Measurements from ENCODE around the gene MOSPD3.

Gene MOSPD3

DNA sequence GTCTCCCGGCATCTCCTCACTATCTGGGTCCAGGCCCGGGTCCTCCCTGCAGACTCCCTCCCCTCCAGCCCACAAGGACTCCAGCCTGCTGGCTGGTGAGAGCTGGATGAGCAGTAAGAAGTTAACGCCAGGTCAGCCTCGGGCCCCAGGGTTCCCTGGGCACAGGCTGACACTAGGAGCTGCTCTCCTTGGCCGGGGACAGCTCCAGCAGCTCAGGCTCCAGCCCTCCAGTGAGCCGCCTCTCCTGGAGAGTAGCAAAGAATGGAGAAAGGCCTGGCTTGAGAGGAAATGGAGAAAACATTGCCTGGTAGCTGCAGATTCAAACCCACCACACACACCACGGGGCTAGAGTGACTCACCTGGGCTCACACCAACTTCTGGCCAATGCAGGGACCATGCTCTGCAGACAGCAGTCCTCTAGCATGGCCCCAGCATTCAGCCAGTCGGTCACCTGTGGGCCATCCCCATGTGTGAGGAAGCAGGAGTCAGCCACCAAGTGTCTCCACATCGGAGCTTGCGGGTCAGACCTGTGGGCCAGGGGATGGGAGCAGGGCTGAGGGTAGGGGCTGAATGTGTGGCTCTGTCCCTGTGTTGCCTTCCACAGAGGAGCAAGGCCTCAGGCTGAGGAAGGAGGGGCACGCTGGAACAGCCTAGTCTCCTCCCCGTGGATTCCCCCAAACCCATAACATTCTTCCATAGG, 45.2 kb upstream of the MOSPD3 start:
- H3K4me3 ChIP-seq (ENCODE audit: low read depth, low read length), result no peak overlapping the region
- TF ChIP-seq, protein P1, sequence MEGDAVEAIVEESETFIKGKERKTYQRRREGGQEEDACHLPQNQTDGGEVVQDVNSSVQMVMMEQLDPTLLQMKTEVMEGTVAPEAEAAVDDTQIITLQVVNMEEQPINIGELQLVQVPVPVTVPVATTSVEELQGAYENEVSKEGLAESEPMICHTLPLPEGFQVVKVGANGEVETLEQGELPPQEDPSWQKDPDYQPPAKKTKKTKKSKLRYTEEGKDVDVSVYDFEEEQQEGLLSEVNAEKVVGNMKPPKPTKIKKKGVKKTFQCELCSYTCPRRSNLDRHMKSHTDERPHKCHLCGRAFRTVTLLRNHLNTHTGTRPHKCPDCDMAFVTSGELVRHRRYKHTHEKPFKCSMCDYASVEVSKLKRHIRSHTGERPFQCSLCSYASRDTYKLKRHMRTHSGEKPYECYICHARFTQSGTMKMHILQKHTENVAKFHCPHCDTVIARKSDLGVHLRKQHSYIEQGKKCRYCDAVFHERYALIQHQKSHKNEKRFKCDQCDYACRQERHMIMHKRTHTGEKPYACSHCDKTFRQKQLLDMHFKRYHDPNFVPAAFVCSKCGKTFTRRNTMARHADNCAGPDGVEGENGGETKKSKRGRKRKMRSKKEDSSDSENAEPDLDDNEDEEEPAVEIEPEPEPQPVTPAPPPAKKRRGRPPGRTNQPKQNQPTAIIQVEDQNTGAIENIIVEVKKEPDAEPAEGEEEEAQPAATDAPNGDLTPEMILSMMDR (IDR thresholded peaks at IDR 0.05; ENCODE audit: low read depth, low read length, missing control alignments), result no peak
- no peak for DNase-seq (ENCODE audit: low read depth)

DNA sequence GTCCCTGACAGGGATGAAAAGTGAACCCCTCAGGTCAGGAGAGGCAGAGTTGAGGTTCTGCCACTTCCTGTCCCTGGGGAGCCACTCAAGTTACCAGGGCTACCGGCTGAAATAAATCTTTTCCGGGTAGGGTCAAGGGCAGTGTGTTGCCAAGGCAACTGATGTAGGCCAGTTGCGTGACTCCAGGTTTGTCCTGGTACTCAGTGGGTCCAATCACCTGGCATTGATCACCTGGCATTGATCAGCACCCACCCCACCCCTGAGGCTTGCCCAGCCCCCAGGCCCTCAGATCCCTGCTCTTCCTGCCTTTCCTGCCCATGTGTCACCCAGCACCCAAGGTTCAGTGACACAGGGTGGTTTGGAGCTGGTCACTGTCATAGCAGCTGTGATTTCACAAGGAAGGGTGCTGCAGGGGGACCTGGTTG, 44.6 kb upstream of the MOSPD3 start:
- DNase-seq (ENCODE audit: low read depth), result no peak
- TF ChIP-seq, protein P1 (IDR thresholded peaks at IDR 0.05; ENCODE audit: low read depth, low read length, missing control alignments), result no peak
- H3K4me3 ChIP-seq (ENCODE audit: low read depth, low read length), result no peak overlapping the region

DNA sequence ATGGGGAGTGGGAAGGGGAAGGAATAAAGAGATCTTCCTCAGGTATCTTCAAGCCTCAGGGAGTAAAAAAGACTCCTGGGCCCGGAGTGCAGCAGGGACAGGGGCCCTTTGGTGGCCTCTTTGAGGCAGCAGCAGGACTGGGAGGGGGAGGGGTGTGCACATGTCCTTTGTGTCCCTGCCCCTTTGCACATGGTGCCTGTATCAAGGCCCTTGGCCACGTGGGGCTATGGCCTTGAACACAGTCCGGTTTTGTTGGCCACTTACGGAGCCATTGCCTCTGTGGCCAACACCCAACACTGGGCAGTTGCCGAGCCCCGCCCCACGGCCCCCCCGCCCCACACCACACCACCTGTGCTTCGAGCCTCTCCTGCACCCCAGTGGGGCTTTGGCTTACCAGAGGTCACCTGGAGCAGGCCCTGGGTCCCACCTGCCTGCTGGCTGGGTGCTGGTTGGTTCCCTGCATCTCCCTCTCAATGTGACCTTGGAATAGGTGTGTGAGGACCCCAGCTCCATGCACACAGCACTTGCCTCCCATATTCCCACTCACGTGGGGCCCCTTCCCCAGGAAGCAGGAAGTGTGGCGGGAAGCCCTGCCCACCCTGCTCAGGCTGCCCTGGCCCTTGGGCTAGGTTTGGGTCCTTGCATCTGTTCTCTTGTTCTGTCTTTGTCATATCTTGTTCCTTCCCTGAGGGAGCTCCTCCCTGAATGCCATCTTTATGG, 44.0 kb upstream of the MOSPD3 start:
- TF ChIP-seq, protein P1 (IDR thresholded peaks at IDR 0.05; ENCODE audit: low read depth, low read length, missing control alignments), result no peak
- no peak for DNase-seq (ENCODE audit: low read depth)

DNA sequence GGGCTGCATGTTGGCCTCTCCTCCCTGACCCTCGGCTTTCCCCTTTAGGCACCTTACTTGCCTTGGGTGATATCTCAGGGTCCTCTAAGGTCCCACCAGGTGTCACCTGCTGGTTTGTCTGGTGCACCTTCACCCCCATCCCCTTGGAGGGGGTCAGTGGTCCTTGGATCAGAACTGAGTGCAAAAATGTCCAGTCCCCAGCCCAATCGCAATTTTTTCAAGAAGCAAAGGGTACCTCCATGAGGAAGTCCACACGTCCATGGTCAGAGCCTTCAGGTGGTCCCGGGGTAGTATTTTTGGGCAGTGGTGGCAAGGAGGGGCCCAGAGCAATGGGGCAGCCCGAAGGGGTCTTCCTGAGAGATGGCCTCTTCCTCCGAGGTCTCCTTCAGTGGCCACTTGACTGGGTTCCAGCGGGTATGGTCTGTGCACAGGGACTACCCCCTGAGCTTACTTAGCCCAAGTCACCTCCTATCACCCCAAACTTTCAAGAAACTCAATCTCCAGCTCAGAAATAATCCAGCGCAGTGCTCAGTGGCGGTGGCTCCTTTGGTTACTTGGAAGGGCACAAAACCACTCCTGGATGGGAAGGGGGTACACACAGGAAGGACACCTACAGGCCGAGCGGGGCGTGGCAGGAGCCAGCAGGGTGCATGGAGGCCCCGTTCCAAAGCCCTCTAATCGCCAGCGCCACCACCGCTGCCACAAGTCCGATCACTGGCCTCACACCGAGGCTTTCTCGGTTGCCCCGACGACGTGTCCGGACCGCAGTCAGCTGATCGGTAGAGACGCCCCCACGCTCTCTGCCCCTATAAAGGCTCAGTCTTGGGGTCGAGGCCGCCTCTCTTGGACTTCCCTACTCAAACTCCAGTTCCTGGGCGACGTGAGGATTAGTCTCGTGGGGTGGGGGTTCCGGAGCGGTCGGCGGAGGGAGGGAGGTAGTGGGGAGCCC, 43.2 kb upstream of the MOSPD3 start:
- peak overlapping the region; percentile 15; the same call in 1 of the 2 replicates for H3K4me3 ChIP-seq (ENCODE audit: low read depth, low read length)
- DNase-seq (ENCODE audit: low read depth), result no peak
- TF ChIP-seq, protein P1 (IDR thresholded peaks at IDR 0.05; ENCODE audit: low read depth, low read length, missing control alignments), result peak; percentile 70

More for the DNA sequence above, 44.0 kb upstream of the MOSPD3 start:
- H3K4me3 ChIP-seq (ENCODE audit: low read depth, low read length), result no peak overlapping the region

DNA sequence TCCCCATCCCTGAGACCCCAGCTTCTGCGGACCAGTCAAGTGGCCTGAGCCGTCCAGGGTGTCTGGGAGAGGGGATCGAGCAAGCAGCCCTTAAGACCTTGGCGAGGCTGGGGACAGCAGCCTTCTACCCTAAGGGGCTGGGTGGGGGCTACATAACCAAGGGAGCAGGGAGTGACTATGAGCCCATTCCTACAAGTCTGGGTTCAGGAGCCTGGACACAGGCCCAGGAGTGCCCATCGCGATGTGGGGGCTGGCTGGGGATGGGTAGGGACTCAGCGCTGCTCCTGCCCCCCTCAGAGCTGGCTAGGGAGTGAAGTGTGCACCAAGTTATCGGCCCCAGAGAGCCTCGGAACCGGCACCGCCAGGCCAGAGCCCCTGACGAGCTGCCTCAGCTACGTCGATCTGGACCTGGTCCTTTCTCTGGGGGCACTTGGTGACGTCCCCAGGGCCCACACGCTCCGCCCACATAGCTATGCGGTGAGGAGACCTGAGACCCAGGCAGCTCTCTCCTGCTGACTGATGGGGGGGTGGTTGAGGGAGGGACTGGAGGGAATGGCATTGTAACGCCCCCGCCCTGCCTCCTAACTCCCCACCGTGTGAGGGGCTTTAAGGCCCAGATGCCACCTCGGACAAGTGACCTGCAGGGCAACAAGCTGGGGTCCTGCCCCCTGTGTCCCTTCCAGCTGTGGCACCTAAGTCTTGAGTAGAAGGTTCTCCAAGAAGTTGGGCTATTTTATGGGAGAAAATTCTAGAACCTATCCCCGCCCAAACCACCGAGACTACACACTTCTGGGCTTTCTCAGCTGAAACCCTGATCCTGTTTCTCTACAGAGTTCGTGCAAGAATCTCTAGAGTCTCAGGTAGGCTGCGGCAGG, 41.1 kb upstream of the MOSPD3 start:
- TF ChIP-seq, protein P1 (IDR thresholded peaks at IDR 0.05; ENCODE audit: low read depth, low read length, missing control alignments), result no peak
- H3K4me3 ChIP-seq (ENCODE audit: low read depth, low read length), result no peak overlapping the region
- no peak for DNase-seq (ENCODE audit: low read depth)

DNA sequence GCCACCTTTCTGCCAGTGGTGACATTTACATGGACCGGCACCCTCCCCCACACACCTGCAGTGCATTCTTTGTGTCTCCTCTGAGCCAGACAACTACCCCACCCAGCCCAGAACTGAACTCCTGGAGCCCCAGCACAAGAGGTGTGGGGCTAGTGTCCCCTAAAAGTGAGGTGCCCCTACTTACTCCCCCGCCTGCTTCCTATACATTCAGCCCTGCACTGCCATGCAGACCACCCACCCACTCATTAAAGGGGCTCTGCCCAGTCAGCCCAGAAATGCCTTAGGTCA, 40.6 kb upstream of the MOSPD3 start:
- H3K4me3 ChIP-seq (ENCODE audit: low read depth, low read length), result no peak overlapping the region
- no peak for DNase-seq (ENCODE audit: low read depth)
- TF ChIP-seq, protein P1 (IDR thresholded peaks at IDR 0.05; ENCODE audit: low read depth, low read length, missing control alignments), result no peak
